ENCODE measurements around the gene RAD51B. TPM values are rescaled to one million over a fixed set of nuclear protein-coding genes. Genes with fewer than 3 reads are reported as not detected.

The RAD51B gene
- total RNA-seq, 1 experiment from 2014 or later: 16.7 TPM

GRCh38 chr14:68770051-68770450, 950.5 kb downstream of the RAD51B start:
- whole genome bisulfite sequencing (ENCODE audit: extremely low coverage, insufficient read length, low lambda C conversion rate): no CpG with 5 or more reads among the region's 9 CpGs
- Histone ChIP-seq H4K20me1 (ENCODE audit: control insufficient read depth, insufficient read depth, insufficient read length) (no peaks in the 10 kb centered on the region), H3K79me2 (ENCODE audit: insufficient read depth, low read length) (no peaks in the 10 kb centered on the region), H3K18ac (ENCODE audit: insufficient read length, low read depth, low read length) (no peak overlapping the region), H4K5ac (ENCODE audit: insufficient read length, low read depth, low read length) (no peak overlapping the region), H3K4ac (ENCODE audit: low read depth, low read length) (no peak overlapping the region), H3K4me1 (ENCODE audit: insufficient read depth, low read length) (no peaks in the 10 kb centered on the region), H2AK5ac (ENCODE audit: insufficient read length, low read length) (no peak overlapping the region), H2BK12ac (ENCODE audit: insufficient read length, low read depth, low read length) (no peak overlapping the region), H3K4me2 (ENCODE audit: insufficient read depth, insufficient read length, low read length) (no peak overlapping the region), H4K8ac (replicated peaks; ENCODE audit: insufficient read length, low read depth, low read length) (no peak overlapping the region), H3T11ph (ENCODE audit: low read length) (no peak overlapping the region), H3K14ac (ENCODE audit: insufficient read depth, low read length) (no peak overlapping the region), H2BK15ac (ENCODE audit: low read depth, low read length) (no peak overlapping the region), H3K9me3 (ENCODE audit: control insufficient read depth, low read depth, low read length) (no peaks in the 10 kb centered on the region), H3K27ac (ENCODE audit: insufficient read length, low read depth, low read length) (no peak overlapping the region), H3K79me1 (ENCODE audit: insufficient read depth, low read depth, low read length, poor library complexity, severe bottlenecking) (no peaks in the 10 kb centered on the region), H2BK20ac (ENCODE audit: low read depth, low read length, poor library complexity, severe bottlenecking) (no peak overlapping the region), H3K23me2 (ENCODE audit: insufficient read length, low read depth, low read length, poor library complexity, severe bottlenecking) (no peaks in the 10 kb centered on the region), H2BK5ac (ENCODE audit: insufficient read length, low read length) (no peak overlapping the region), H2BK120ac (ENCODE audit: low read depth, low read length, poor library complexity, severe bottlenecking) (no peak overlapping the region), H3K56ac (ENCODE audit: insufficient read length, low read depth, low read length) (no peak overlapping the region), H2AFZ (ENCODE audit: low read length) (no peak overlapping the region), H3K9ac (ENCODE audit: extremely low read depth, insufficient read length, low read length) (no peak overlapping the region), H3K27me3 (ENCODE audit: insufficient read depth, low read length) (no peaks in the 10 kb centered on the region), H3K23ac (ENCODE audit: insufficient read length, low read depth, low read length) (no peak overlapping the region), H4K91ac (ENCODE audit: insufficient read length, low read depth, low read length) (no peak overlapping the region)
- no peak for TF ChIP-seq CTCF (conservative IDR thresholded peaks at IDR 0.05)
- Mint-ChIP-seq H3K27me3 (ENCODE audit: low read depth) (peaks cover 5% of the 10 kb centered on the region), H3K36me3 (ENCODE audit: insufficient read depth in 1 of 3, low read depth in 3 of 3) (no peaks in the 10 kb centered on the region; a peak in 1 of 7 replicates), H3K4me1 (peaks cover 8 to 17% of the 10 kb centered on the region in 2 experiments), H3K27ac (no peak overlapping the region; a peak in 1 of 7 replicates), H3K4me3 (no peak overlapping the region), H3K9me3 (no peaks in the 10 kb centered on the region)
- no peak for DNase-seq
